Keratinocyte (primary cell): ENCODE results near the gene TCN1. TPM values are rescaled to one million over a fixed set of nuclear protein-coding genes. Genes with fewer than 3 reads are reported as not detected.

Experiments
- DNase-seq: peaks from one replicate; pipeline ENCODE4 v3.0.0-alpha.2; 2011; ENCODE audit warnings: low read depth, missing footprints, low spot score
- FAIRE-seq: peaks from 2 replicates; lab custom pipeline; 2011; peaks lifted over from hg19 to GRCh38; lab: Jason Lieb, UNC
- H2AFZ ChIP-seq: 2 replicates; pipeline ENCODE4 v1.6.0; 2012; ENCODE audit warnings: low read length, control low read depth, inconsistent platforms; ENCODE audit not compliant: control insufficient read depth
- H3K27ac ChIP-seq: 2 replicates; pipeline ENCODE4 v1.5.1; 2011; ENCODE audit warnings: low read length; ENCODE audit not compliant: control insufficient read depth, insufficient read depth
- H3K27me3 ChIP-seq: 3 replicates; pipeline ENCODE4 v1.6.0; 2011; ENCODE audit warnings: low read length; ENCODE audit not compliant: control insufficient read depth, insufficient read depth; ENCODE audit errors: extremely low read depth
- H3K36me3 ChIP-seq, 2 experiments: 2 replicates in 1 of 2; 3 replicates in 1 of 2; pipeline ENCODE4 v1.5.1; 2011; ENCODE audit warnings: low read length in 2 of 2, mild to moderate bottlenecking in 1 of 2; ENCODE audit not compliant: control insufficient read depth in 2 of 2, insufficient read depth in 2 of 2; ENCODE audit errors: extremely low read depth in 1 of 2
- H3K4me1 ChIP-seq: 3 replicates; pipeline ENCODE4 v1.5.1; 2011; ENCODE audit warnings: low read length; ENCODE audit not compliant: control insufficient read depth, insufficient read depth; ENCODE audit errors: extremely low read depth
- H3K4me2 ChIP-seq: 3 replicates; pipeline ENCODE4 v1.6.0; 2011; ENCODE audit warnings: low read depth, low read length; ENCODE audit not compliant: control insufficient read depth, insufficient read depth; ENCODE audit errors: extremely low read depth
- H3K4me3 ChIP-seq, 3 experiments: fragments of 200-600 bp in 1 of 3; sonication (generic) in 1 of 3; 2 replicates in 2 of 3; 3 replicates in 1 of 3; pipeline ENCODE4 v1.5.1; 2011 to 2016; ENCODE audit warnings: low read length in 3 of 3, mild to moderate bottlenecking in 3 of 3, control low read depth in 2 of 3, inconsistent platforms in 1 of 3, low read depth in 1 of 3, mixed read lengths in 1 of 3, mixed run types in 1 of 3, moderate library complexity in 1 of 3; ENCODE audit not compliant: control insufficient read depth in 2 of 3, insufficient read depth in 2 of 3; ENCODE audit errors: extremely low read depth in 1 of 3
- H3K79me2 ChIP-seq: 2 replicates; pipeline ENCODE4 v1.6.0; 2012; ENCODE audit warnings: low read length; ENCODE audit not compliant: control insufficient read depth, insufficient read depth
- H3K9ac ChIP-seq: 3 replicates; pipeline ENCODE4 v1.6.0; 2011; ENCODE audit warnings: low read length; ENCODE audit not compliant: control insufficient read depth, insufficient read depth; ENCODE audit errors: extremely low read depth
- H3K9me1 ChIP-seq: 3 replicates; pipeline ENCODE4 v1.6.0; 2011; ENCODE audit warnings: low read length; ENCODE audit not compliant: control insufficient read depth, insufficient read depth; ENCODE audit errors: extremely low read depth
- H3K9me3 ChIP-seq: 2 replicates; pipeline ENCODE4 v1.5.1; 2012; ENCODE audit warnings: low read depth, low read length; ENCODE audit not compliant: control insufficient read depth
- H4K20me1 ChIP-seq: 3 replicates; pipeline ENCODE4 v1.6.0; 2011; ENCODE audit warnings: low read length; ENCODE audit not compliant: control insufficient read depth, insufficient read depth; ENCODE audit errors: extremely low read depth
- EZH2 ChIP-seq: IDR thresholded peaks from one replicate; pipeline ENCODE4 v1.6.1; 2012; ENCODE audit warnings: inconsistent platforms, mild to moderate bottlenecking, low read length, moderate library complexity
- dilution Hi-C: fragments of 300-500 bp; cut with MboI; formaldehyde crosslinking; loops from one replicate; pipeline ENCODE4 v1.7.0; 2020; ENCODE audit warnings: low sequenced_read_pairs; ENCODE audit not compliant: extremely low pct_ligation_motif_present
- polyA plus RNA-seq, 5 experiments: library from polyadenylated mRNA; depleted of rRNA in 3 of 5; stranded (reverse) in 3 of 5; stranded (forward) in 1 of 5; unstranded in 1 of 5; fragments of >200 nt; gene quantifications; 1 replicate in 1 of 5; 2 replicates in 3 of 5; 3 replicates in 1 of 5; pipeline versions ENCODE4 v1.2.1 to v1.2.3, GENCODE V29; 2011 to 2012; ENCODE audit warnings: missing spikeins in 2 of 5, low read depth in 1 of 5, low replicate concordance in 1 of 5
- TF ChIP-seq, protein P1 (sequence below), 3 experiments: IDR thresholded peaks in 1 of 3; conservative IDR thresholded peaks in 1 of 3; optimal IDR thresholded peaks in 1 of 3; 2 replicates in 2 of 3; 3 replicates in 1 of 3; pipeline versions ENCODE3 to v1.5.1; 2011; ENCODE audit warnings: low read length in 3 of 3, mild to moderate bottlenecking in 3 of 3, moderate library complexity in 2 of 3, control low read depth in 1 of 3, inconsistent platforms in 1 of 3; ENCODE audit not compliant: insufficient read depth in 2 of 3; ENCODE audit errors: extremely low read depth in 1 of 3

The TCN1 gene
- polyA plus RNA-seq, 1 donor (not counting 4 experiments of a cell fraction or from before 2014, with no cell fraction given) = 3.7 TPM

- H3K79me2 ChIP-seq = peaks cover 10% of the 10 kb centered on the region
- no peaks in the 10 kb centered on the region for H3K36me3 ChIP-seq
- no peaks in the 10 kb centered on the region for H3K9me3 ChIP-seq
- H3K27me3 ChIP-seq = no peaks in the 10 kb centered on the region
- no peak overlapping the region for H3K9ac ChIP-seq
- no peak overlapping the region for H2AFZ ChIP-seq
- FAIRE-seq (no peak), DNase-seq (no peak)
- no peak for TF ChIP-seq EZH2
- TF ChIP-seq, protein P1, sequence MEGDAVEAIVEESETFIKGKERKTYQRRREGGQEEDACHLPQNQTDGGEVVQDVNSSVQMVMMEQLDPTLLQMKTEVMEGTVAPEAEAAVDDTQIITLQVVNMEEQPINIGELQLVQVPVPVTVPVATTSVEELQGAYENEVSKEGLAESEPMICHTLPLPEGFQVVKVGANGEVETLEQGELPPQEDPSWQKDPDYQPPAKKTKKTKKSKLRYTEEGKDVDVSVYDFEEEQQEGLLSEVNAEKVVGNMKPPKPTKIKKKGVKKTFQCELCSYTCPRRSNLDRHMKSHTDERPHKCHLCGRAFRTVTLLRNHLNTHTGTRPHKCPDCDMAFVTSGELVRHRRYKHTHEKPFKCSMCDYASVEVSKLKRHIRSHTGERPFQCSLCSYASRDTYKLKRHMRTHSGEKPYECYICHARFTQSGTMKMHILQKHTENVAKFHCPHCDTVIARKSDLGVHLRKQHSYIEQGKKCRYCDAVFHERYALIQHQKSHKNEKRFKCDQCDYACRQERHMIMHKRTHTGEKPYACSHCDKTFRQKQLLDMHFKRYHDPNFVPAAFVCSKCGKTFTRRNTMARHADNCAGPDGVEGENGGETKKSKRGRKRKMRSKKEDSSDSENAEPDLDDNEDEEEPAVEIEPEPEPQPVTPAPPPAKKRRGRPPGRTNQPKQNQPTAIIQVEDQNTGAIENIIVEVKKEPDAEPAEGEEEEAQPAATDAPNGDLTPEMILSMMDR (optimal IDR thresholded peaks at IDR 0.05 in 1 of 3, IDR thresholded peaks at IDR 0.05 in 1 of 3, conservative IDR thresholded peaks at IDR 0.05 in 1 of 3; ENCODE audit: extremely low read depth in 1 of 3, insufficient read depth in 2 of 3, low read length in 3 of 3) = no peak
- H3K4me3 ChIP-seq = no peak overlapping the region
- peaks cover 11% of the 10 kb centered on the region for H3K4me1 ChIP-seq
- no peaks in the 10 kb centered on the region for H4K20me1 ChIP-seq
- dilution Hi-C loops = no loop called here
- no peak overlapping the region for H3K4me2 ChIP-seq
- no peaks in the 10 kb centered on the region for H3K9me1 ChIP-seq
- no peak overlapping the region for H3K27ac ChIP-seq
These were observed 52.3 kb downstream of the TCN1 start for GRCh38 chr11:59814021-59814420.

DNA sequence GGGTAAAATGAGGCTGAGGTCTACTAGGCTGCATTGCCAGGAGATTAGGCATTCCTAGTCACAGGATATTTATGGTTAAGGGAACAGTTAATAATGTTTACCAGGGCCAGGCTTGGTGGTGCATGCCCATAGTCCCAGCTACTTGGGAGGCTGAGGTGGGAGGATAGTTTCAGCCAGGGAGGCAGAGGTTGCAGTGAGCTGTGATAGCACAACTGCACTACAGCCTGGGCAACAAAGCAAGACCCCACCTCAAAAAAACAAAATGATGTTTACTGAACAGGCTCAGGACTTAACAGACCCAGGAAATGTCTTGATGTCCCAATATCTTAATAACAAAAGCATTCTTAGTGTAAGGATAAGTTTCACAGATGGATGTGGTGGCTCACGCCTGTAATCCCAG lies 52.9 kb downstream of the TCN1 start:
- H3K36me3 ChIP-seq = peaks cover 0 to 5% of the 10 kb centered on the region in 2 experiments
- H3K79me2 ChIP-seq = peaks cover 12% of the 10 kb centered on the region
- H3K4me3 ChIP-seq = no peak overlapping the region
- no peak overlapping the region for H3K27ac ChIP-seq
- H2AFZ ChIP-seq = no peak overlapping the region
- DNase-seq (no peak), FAIRE-seq (no peak)
- H3K4me1 ChIP-seq = peaks cover 14% of the 10 kb centered on the region
- dilution Hi-C loops = no loop called here
- no peaks in the 10 kb centered on the region for H3K9me1 ChIP-seq
- H3K4me2 ChIP-seq = no peak overlapping the region
- TF ChIP-seq, protein P1 (optimal IDR thresholded peaks at IDR 0.05 in 1 of 3, IDR thresholded peaks at IDR 0.05 in 1 of 3, conservative IDR thresholded peaks at IDR 0.05 in 1 of 3; ENCODE audit: extremely low read depth in 1 of 3, insufficient read depth in 2 of 3, low read length in 3 of 3) = no peak
- TF ChIP-seq EZH2 = no peak
- no peaks in the 10 kb centered on the region for H3K9me3 ChIP-seq
- H3K9ac ChIP-seq = no peak overlapping the region
- H4K20me1 ChIP-seq = no peaks in the 10 kb centered on the region
- H3K27me3 ChIP-seq = no peaks in the 10 kb centered on the region
